PC-9 (cell line): ENCODE data around the gene ARID5B. TPM values are rescaled to one million over a fixed set of nuclear protein-coding genes. Genes with fewer than 3 reads are reported as not detected.

Experiments used
- BruUV-seq: library from RNA; stranded (reverse); fragments of 400-500 nt; replicated peaks from 2 replicates; lab custom pipeline; 2021; lab: Mats Ljungman, UMichigan
- CTCF ChIA-PET: fragments of 300-600 bp; sonication (Branson Sonifier 250); formaldehyde crosslinking; loops from one replicate; lab custom pipeline; 2022; ENCODE audit warnings: antibody characterized with exemption; lab: Charles Lee
- POLR2A ChIA-PET: fragments of 300-600 bp; sonication (Branson Sonifier 250); formaldehyde crosslinking; loops from one replicate; lab custom pipeline; 2022; ENCODE audit warnings: antibody characterized with exemption; ENCODE audit not compliant: unreplicated experiment; lab: Charles Lee
- DNase-seq, 2 experiments: peaks; one replicate each; pipeline versions ENCODE4 v3.0.0 to v3.0.0-alpha.2; 2015 to 2022; ENCODE audit warnings: mixed read lengths in 1 of 2
- H2AFZ ChIP-seq: fragments of 200-600 bp; sonication (generic); 2 replicates; pipeline ENCODE4 v1.8.1; 2017; ENCODE audit warnings: antibody characterized with exemption
- H3F3A ChIP-seq: fragments of 200-600 bp; sonication (generic); 2 replicates; pipeline ENCODE4 v1.8.1; 2017; ENCODE audit warnings: antibody characterized with exemption, mild to moderate bottlenecking, low read depth; ENCODE audit not compliant: insufficient read depth
- H3K27ac ChIP-seq: fragments of 200-600 bp; sonication (generic); 2 replicates; pipeline ENCODE4 v1.6.1; 2016; ENCODE audit warnings: mixed run types
- H3K27me3 ChIP-seq: fragments of 200-600 bp; sonication (generic); 2 replicates; pipeline ENCODE4 v1.6.1; 2016; ENCODE audit warnings: low read depth, mixed run types; ENCODE audit not compliant: insufficient read depth
- H3K36me3 ChIP-seq: fragments of 200-600 bp; sonication (generic); 2 replicates; pipeline ENCODE4 v1.6.1; 2016; ENCODE audit warnings: low read depth, mixed run types
- H3K4me1 ChIP-seq: fragments of 200-600 bp; sonication (generic); replicated peaks from 2 replicates; pipeline ENCODE4 v1.6.1; 2016; ENCODE audit warnings: mixed run types; ENCODE audit not compliant: insufficient read depth
- H3K4me2 ChIP-seq: fragments of 200-600 bp; sonication (generic); 2 replicates; pipeline ENCODE4 v1.6.1; 2017; ENCODE audit warnings: mixed run types
- H3K4me3 ChIP-seq: fragments of 200-600 bp; sonication (generic); 2 replicates; pipeline ENCODE4 v1.6.1; 2016; ENCODE audit warnings: mixed run types
- H3K79me2 ChIP-seq: fragments of 200-600 bp; sonication (generic); 2 replicates; pipeline ENCODE4 v1.6.1; 2017; ENCODE audit warnings: low read depth, mixed run types
- H3K9me2 ChIP-seq: fragments of 200-600 bp; sonication (generic); 2 replicates; pipeline ENCODE4 v1.8.1; 2017; ENCODE audit warnings: mild to moderate bottlenecking; ENCODE audit not compliant: insufficient read depth
- H3K9me3 ChIP-seq: fragments of 200-600 bp; sonication (generic); 2 replicates; pipeline ENCODE4 v1.8.1; 2016; ENCODE audit warnings: low read depth; ENCODE audit not compliant: insufficient read depth
- H4K20me1 ChIP-seq: fragments of 200-600 bp; sonication (generic); 2 replicates; pipeline ENCODE4 v1.8.1; 2017; ENCODE audit not compliant: insufficient read depth
- CTCF ChIP-seq: fragments of 200-600 bp; sonication (generic); conservative IDR thresholded peaks from 2 replicates; pipeline ENCODE4 v1.6.1; 2017; ENCODE audit warnings: mixed run types, antibody characterized with exemption, mild to moderate bottlenecking, moderate library complexity
- EZH2 ChIP-seq: fragments of 200-600 bp; sonication (generic); IDR thresholded peaks from 2 replicates; pipeline ENCODE4 v1.8.0; 2017; ENCODE audit warnings: antibody characterized with exemption, low read depth
- intact Hi-C: fragments of 100-400 bp; cut with micrococcal nuclease; formaldehyde crosslinking; loops from one replicate; pipeline ENCODE4 v1.10.0; 2022; ENCODE audit not compliant: unreplicated experiment
- total RNA-seq: library from RNA; stranded (reverse); gene quantifications from 2 replicates; pipeline ENCODE4 v1.2.3, GENCODE V29; 2021

Gene ARID5B
- total RNA-seq, 1 experiment from 2014 or later = 7.4 TPM

- Histone ChIP-seq H2AFZ (no peak overlapping the region), H3K36me3 (no peaks in the 10 kb centered on the region), H3K9me2 (no peaks in the 10 kb centered on the region), H4K20me1 (no peaks in the 10 kb centered on the region), H3K4me1 (peaks cover 21% of the 10 kb centered on the region), H3K4me3 (no peak overlapping the region), H3F3A (peaks cover 4% of the 10 kb centered on the region; the same call in 1 of the 2 replicates), H3K79me2 (no peaks in the 10 kb centered on the region), H3K27me3 (no peaks in the 10 kb centered on the region), H3K4me2 (no peak overlapping the region), H3K27ac (no peak overlapping the region), H3K9me3 (no peaks in the 10 kb centered on the region)
- TF ChIP-seq CTCF = no peak
- TF ChIP-seq EZH2 = no peak
- CTCF ChIA-PET = no interaction called here
- DNase-seq = no peak
- POLR2A ChIA-PET = no interaction called here
- BruUV-seq = no TSS peak
- intact Hi-C loops = no loop called here
Observed at GRCh38 chr10:62022830-62023229, 121.3 kb downstream of the ARID5B start.

GRCh38 chr10:62023329-62023728 lies 121.8 kb downstream of the ARID5B start:
- Histone ChIP-seq H3K4me1 (peaks cover 26% of the 10 kb centered on the region), H3K9me2 (no peaks in the 10 kb centered on the region), H3F3A (peaks cover 6% of the 10 kb centered on the region; the same call in 1 of the 2 replicates), H4K20me1 (no peaks in the 10 kb centered on the region), H3K9me3 (no peaks in the 10 kb centered on the region), H3K27ac (no peak overlapping the region), H3K79me2 (no peaks in the 10 kb centered on the region), H3K27me3 (no peaks in the 10 kb centered on the region), H3K4me2 (no peak overlapping the region), H3K4me3 (no peak overlapping the region), H2AFZ (no peak overlapping the region), H3K36me3 (no peaks in the 10 kb centered on the region)
- TF ChIP-seq CTCF = no peak
- no peak for TF ChIP-seq EZH2
- no peak for DNase-seq
- BruUV-seq = no TSS peak
- CTCF ChIA-PET = no interaction called here
- intact Hi-C loops = no loop called here
- POLR2A ChIA-PET = no interaction called here

- Histone ChIP-seq H3K27me3 (no peaks in the 10 kb centered on the region), H4K20me1 (no peaks in the 10 kb centered on the region), H3K9me2 (no peaks in the 10 kb centered on the region), H3F3A (peaks cover 6% of the 10 kb centered on the region; the same call in 1 of the 2 replicates), H3K4me3 (no peak overlapping the region), H3K79me2 (no peaks in the 10 kb centered on the region), H3K4me2 (no peak overlapping the region), H2AFZ (no peak overlapping the region), H3K36me3 (no peaks in the 10 kb centered on the region), H3K4me1 (peaks cover 28% of the 10 kb centered on the region), H3K9me3 (no peaks in the 10 kb centered on the region), H3K27ac (no peak overlapping the region)
- CTCF ChIA-PET = interaction anchor here (1.2 kb wide), 1 partner anchor 14 kb away, joined by 3 read pairs; no protein-coding TSS in a partner anchor
- no TSS peak for BruUV-seq
- intact Hi-C loops = no loop called here
- peak in 1 of 2 experiments; percentile 48 for DNase-seq
- POLR2A ChIA-PET = no interaction called here
- TF ChIP-seq EZH2 (no peak), CTCF (no peak)
Observed at GRCh38 chr10:62024026-62024701, 122.7 kb downstream of the ARID5B start.
